Measurements from ENCODE around the gene PLPP6.

Gene PLPP6

GRCh38 chr9:4700932-4701331 lies 38.8 kb downstream of the PLPP6 start:
- DNase-seq: no peak

DNA sequence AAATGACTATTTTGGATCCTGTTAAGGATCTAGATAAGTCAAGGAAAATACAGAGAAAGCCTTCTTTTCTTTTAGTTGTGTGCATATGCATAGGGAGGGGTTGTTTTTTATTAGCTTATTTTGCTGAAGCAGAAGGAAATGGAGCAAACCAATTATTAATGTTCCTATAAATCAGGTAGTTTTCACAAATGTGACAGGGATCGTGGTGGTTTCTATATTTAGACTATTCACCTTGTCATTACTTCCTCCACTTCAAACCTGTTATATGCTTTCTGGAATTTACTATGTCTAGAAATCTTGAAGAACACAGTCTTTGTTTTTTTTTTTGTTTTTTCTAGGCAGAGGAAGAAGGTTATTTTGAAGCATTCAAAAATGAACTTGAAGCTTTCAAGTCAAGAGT lies 39.4 kb downstream of the PLPP6 start:
- DNase-seq: no peak

GRCh38 chr9:4704129-4704528 lies 42.0 kb downstream of the PLPP6 start:
- no peak for DNase-seq

- DNase-seq: no peak
Observed at GRCh38 chr9:4706021-4706420, 43.9 kb downstream of the PLPP6 start.

DNA sequence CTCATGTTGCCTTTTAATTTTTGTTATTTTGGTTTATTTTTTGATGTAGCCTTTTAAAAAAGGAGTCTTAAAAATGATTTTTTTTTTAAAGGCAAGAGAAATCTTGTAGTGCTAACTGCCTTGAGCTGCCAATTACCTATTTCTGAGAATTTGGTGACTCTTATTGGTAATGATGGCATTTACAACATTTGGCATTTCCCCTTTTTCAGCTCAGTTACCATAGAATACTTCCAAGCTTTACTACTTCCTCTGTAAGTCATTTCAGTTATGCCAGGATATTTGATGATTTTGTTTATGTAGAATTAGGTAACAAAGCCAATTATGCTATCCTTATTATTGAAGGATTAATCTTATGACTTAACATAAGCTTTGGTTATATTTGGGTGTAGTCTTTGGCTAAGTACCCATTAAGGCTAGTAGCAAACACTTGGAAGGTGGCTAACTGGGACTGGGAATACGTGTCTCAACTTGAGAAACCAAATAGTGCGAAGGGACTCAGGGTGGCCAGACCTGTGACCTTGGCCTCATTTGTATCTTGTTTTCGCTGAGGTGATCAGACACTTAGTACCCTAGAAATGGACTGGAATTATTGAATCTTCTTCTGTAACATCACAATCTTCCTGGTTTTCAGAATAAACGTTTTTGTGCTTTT lies 45.0 kb downstream of the PLPP6 start:
- DNase-seq: no peak

DNA sequence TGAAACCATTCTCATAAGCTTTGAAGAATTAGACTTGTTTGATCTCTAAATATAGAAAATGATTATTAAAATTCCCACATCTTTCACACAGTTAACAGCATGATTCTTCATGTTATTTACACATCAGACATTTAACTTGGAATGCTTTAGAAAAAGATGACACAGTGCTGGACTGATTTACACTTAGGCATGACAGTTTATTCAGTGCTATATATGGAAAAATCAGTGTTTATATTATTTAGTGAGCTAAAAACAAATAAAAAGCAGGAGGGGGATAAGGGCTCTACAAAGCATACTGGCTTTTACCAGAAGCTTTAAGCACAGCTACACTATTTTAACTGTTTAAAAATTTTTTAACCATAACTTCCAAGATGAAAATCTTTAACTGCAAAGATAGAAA lies 47.3 kb downstream of the PLPP6 start:
- DNase-seq: no peak

- no peak for DNase-seq
Observed at GRCh38 chr9:4713849-4714248, 51.8 kb downstream of the PLPP6 start.

GRCh38 chr9:4714266-4715016 lies 52.3 kb downstream of the PLPP6 start:
- no peak for DNase-seq
